Stimulated activated CD8-positive, alpha-beta memory T cell treated with anti-CD3 and anti-CD28 coated beads, Interleukin-4, amount 100 ng/mL, for 24 hours (primary cell): ENCODE measurements around the gene P4HB.

Experiments used
- DNase-seq: peaks from one replicate; pipeline ENCODE4 v3.0.0-alpha.2; 2020; ENCODE audit warnings: low read depth

Gene P4HB

DNA sequence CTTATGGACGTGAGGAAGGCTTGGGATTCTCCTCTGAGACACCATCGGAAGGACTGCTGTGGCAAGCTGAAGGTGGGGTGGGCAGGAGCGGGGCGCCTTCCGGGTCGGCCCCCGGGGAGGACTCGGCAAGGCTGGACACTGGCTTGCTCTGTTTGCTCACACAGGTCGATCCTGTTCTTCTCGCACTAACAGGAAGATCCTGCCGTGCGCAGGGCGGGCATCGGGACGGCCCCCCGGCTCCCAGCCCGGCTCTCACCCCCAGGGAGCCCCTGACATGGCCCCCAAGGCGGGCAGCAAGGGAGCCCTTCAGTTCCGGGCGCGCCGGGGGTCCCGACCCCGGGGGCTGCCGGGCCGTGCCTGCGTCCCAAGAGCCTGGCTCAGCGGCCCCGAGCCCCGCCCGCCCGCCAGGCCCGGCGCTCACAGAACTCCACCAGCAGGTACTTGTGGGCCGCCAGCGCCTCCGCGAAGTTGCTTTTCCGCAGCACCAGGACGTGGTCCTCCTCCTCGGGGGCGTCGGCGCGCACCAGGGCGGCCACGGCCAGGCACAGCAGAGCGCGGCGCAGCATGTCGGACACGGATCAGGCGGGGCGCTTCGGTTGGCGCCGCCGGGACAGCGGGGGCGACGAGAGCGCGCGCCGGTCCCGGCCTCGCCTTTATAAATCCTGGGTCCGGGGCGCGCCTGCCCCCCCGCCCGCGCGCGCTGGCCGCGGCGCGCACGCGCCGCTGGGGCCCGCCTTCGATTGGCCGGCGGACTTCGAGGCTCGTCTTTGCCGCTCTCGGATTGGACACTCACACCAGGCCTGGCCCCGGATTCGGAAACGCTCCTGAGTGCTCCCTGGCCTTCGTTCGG is at the start of gene P4HB:
Gene P4HB (minus strand): TSS at position 630 of the 850 bp plus-strand sequence. CDS start 64 bp downstream, at position 566.
- peak; percentile 94 for DNase-seq

GRCh38 chr17:81909231-81909630 is 48.9 kb upstream of the P4HB start:
- no peak for DNase-seq

- DNase-seq: no peak
Observed at GRCh38 chr17:81908793-81909192, 48.5 kb upstream of the P4HB start.

- DNase-seq: no peak
Observed at GRCh38 chr17:81907219-81908145, 47.1 kb upstream of the P4HB start.

DNA sequence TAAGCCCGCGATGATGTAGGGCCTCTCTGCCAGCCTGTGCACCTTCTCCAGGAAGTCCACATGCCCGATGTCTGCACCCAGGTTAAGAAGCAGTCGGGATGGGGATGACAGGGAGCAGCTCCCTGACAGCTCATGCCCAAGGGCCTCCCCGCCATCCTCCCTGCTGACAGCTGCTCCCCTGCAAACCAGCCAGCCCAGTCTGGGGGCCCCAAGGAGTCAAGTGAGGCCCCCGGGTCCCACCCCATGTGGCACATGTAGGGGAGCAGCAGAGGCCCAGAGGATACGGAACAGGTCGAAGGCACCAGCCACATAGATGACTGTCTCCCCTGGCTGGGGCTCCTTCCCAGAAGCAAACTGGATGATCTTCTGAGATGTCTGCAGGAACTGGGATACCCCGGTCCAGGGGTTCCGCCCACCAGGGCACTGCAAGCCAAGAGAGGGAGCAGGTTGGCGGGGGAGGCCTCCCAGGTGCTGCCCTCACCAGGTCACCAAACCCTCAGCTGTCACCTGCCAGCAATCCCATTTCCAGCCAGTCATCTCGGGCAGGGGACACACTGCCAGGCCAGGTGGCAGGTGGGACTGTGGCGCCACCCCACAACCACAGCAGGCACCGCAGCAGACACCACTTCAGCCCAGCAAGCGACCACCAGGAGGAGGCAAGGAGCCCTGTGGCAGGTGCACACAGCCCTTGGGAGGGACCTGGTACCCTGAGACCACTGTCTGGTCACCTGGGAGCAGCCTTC is 46.3 kb upstream of the P4HB start:
- no peak for DNase-seq

DNA sequence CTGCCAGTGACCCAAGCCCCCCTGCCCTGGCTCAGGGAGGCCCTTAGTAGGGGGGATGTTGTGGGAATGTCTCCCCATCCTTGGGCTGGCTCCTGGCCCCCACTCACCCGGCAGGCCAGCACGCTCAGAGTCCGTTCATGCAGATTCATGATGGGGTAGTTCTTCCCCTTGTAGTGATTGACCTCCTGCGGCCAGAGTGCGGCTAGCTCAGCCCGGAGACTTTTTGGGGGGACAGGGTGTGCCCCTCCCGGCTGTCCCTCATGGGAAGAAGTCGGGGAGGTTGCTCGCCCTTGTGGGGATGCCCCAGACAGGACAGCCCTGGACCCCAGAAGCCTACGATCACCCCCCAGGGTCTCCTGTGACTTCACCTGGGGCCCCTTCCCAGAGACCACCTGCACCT is 45.7 kb upstream of the P4HB start:
- no peak for DNase-seq

DNA sequence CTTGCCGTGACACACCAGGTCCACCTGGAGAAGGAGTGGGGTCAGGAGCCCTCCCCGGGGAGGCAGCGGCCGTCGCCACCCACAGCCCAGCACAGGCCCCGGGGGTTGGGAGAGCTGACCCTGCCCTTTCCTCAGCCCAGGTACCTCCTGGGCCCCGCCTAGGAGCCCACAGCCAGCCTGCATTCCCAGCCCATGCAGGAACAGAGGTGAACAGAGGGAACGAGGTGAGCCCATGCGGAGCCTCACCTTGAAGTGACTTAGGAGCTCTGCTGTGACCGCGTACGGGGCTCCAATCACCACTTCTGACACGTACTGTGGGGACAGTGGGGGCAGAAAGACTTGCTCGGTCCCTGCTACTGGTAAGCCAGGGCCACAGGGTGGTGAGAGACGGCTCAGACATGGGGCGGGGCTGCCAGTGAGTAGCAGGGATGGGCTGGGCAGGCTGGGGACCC is 45.1 kb upstream of the P4HB start:
- DNase-seq: no peak

DNA sequence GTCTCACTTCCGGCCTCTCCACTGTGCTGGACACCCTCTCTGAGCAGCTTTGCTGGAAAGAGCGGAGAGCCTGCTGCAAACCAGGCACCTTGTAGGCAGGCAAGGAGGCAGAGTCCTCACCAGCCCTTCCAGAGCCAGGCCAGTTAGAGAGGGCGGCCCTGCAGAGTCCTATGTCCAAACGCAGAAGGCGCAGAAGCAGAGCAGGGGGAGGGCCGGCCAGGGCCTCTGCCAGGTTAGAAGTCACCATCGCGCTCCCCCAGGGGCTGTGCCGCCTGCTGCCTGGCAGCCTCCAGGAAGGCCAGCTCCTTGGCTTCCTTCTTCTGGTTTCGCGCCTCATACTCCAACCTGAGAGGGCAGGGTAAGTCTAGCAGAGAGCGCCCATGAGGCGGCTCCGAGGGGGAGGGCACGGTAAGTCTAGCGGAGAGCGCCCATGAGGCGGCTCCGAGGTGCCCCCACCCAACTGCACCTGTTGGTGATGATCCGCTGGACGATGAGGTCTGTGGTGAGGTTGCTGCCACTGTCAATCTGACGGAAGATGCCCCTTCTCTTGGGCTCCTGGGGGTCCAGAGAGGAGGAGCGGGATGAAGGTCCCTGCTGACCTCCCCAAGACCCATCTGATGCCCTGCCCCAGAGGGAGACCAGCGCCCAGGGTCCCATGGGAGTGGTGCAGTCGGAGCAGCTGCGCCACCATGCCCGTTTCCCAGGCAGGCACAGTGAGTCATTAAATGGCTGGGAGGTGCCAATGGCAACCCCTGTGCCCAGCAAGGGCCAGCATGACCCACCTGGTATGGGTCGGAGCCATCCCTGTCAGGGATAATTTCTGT is 44.5 kb upstream of the P4HB start:
- DNase-seq: no peak

DNA sequence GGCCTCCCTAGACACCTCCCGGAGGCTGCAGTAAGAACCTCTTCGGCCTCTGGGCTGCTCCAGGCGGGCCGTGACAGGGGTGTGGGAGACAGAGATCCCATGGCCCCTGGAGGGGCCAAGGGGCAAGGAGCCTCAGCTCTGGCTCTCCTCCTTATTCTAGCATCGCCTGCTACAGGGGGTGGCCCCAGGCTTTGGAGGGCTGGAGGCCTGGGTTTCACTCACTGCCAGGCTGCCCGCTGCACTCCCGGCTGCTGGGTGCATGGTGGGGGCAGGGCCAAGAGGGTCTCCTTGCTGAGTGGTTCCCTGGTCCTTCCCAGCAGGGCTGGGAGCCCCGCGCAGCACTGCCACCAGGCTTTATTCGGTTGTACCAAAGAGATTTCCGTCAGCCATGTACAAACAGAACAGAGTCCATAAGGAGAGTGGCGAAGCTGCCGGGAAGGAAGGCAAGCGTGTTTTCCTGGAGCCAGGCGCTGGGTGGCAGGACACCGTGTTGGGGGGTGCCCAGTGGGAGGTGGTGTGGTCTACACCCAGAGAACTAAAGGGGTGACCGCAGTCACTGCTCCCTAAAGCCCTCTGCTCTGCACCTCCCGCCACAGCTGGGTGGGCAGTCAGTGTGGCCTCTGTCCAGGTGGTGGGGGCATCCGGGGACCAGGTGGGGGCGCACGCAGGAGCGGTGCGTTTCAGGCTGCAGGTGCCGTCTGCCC is 43.7 kb upstream of the P4HB start:
- DNase-seq: no peak

GRCh38 chr17:81903415-81903831 is 43.1 kb upstream of the P4HB start:
- DNase-seq: no peak

DNA sequence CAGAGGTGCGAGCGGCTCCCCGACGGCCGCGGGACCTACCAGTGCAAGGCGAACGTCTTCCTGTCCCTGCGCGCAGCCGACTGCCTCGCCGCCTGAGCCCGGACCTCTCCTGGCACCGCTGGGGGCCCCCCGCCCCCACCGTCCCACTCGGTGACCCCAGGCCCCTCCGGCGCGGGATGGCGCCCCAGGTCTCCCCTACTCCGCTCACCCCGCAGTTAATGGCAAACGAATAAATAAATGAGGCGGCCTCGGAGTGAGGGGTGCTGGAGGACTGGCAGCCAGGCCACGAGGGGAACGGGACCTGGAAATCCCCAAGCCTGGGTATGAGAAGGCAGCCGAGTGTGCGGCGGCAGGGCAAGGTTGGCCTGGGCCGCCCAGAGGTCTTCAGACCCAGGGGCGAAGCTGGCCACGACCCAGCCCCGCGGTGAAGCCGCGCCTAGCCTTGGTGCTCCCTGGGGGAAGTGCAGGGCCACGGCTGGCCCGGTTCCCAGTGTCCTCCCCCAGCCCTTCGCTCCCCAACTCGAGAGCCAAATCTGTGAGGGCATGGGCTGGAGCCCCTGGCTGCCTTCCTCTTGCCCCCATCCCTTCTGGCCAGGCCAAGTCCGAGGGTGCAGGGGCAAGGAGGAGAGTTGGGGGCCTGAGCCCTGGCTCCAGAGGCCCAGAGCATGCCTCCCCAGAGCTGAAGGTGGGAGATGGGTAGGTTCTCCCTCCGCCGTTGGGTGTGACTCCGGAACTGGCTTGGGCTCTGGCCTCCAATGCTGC is 42.5 kb upstream of the P4HB start:
- no peak for DNase-seq

- no peak for DNase-seq
Observed at GRCh38 chr17:81902023-81902652, 41.8 kb upstream of the P4HB start, which contains the start of gene NPB. TSS of gene NPB (plus strand) at chr17:81902238. CDS start at chr17:81902278, 40 bp downstream.

DNA sequence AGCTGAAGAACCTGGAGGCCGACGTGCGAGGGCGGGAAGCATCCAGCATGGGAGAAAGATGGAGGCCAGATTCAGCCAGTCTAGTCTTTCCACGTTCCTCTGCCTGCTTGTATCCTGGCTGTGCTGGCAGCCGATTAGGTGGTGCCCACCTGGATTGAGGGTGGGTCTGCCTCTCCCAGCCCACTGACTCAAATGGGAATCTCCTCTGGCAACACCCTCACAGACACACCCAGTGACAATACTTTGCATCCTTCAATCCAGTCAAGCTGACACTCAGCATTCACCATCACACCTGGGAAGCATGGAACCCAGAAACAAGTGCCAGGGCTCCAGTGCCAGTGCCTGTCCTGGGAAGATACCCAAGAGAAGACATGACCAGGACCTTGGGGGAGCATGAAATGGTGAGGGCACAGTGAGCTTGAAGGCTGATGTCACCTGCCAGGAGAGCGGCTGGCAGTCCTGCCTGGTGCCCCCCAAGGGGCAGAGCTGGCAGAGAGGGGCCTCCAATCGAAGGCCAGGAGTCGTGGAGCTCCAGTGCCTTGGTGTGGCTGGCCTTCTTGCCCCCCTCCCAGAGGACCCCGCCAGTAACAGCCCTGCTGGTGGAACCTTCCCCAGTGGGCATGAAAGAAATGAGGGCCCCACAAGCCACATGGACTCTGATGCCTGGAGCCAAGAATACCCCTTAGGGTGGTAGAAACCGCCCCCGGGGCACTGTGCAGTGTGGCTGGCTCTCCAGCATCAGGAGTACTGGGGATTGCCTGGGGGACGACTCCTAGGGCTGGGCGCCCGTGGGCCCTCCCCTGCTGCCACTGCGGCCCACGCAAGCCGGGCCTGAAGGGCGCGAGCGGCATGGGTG is 41.1 kb upstream of the P4HB start:
- no peak for DNase-seq

- no peak for DNase-seq
Observed at GRCh38 chr17:81900181-81900820, 40.0 kb upstream of the P4HB start.

DNA sequence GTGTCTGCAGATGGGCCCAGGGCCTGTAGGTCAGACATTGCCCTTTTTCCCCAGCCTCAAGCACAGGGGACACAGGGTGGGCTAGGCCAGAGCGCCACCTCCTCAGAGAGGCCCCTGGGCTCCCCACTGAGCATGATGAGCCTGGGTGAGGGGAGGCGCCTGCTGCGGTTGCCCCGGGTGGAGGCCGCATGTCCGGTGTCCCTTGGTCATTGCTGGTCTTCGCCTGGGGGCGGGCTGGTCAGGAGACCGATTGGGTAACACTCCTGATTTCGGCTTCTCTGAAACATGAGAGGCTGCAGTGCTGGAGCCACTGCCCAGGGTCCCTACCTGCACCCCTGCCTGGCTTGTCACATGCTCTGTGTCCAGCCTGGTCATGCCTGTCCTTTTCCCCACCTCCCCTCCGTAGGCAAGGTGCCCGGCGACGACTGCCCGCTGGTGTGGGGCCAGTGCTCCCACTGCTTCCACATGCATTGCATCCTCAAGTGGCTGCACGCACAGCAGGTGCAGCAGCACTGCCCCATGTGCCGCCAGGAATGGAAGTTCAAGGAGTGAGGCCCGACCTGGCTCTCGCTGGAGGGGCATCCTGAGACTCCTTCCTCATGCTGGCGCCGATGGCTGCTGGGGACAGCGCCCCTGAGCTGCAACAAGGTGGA is 39.3 kb upstream of the P4HB start:
- no peak for DNase-seq

GRCh38 chr17:81898885-81899284 is 38.5 kb upstream of the P4HB start:
- no peak for DNase-seq
